HepG2 (cell line): ENCODE results near the gene GUCY2F. TPM values are rescaled to one million over a fixed set of nuclear protein-coding genes. Genes with fewer than 3 reads are reported as not detected.

Source experiments
- BATF2 ChIP-seq: sonication (generic); formaldehyde crosslinking; IDR thresholded peaks from 2 replicates; pipeline ENCODE4 v1.8.0; 2022; ENCODE audit warnings: mild to moderate bottlenecking, missing genetic modification reagents, moderate library complexity
- ELF3 ChIP-seq: IDR thresholded peaks from 2 replicates; pipeline ENCODE4 v1.6.1; 2016; ENCODE audit warnings: missing genetic modification reagents, missing compliant biosample characterization
- ELF4 ChIP-seq: sonication (generic); formaldehyde crosslinking; IDR thresholded peaks from 2 replicates; pipeline ENCODE4 v1.5.0; 2020; ENCODE audit warnings: missing genetic modification reagents, mild to moderate bottlenecking, moderate library complexity, borderline replicate concordance
- GTF3A ChIP-seq: sonication (generic); formaldehyde crosslinking; conservative IDR thresholded peaks from 2 replicates; pipeline ENCODE4 v1.4.0; 2020; ENCODE audit warnings: mild to moderate bottlenecking, missing genetic modification reagents
- HMGXB4 ChIP-seq, 2 experiments: sonication (generic) in 1 of 2; formaldehyde crosslinking in 1 of 2; IDR thresholded peaks; 2 replicates each; pipeline versions ENCODE4 v1.4.0 to v1.6.1; 2018 to 2020; ENCODE audit warnings: missing genetic modification reagents in 2 of 2, borderline replicate concordance in 1 of 2, low read depth in 1 of 2, mild to moderate bottlenecking in 1 of 2, missing biosample characterization in 1 of 2
- KLF11 ChIP-seq: IDR thresholded peaks from 2 replicates; pipeline ENCODE4 v1.6.1; 2016; ENCODE audit warnings: missing compliant biosample characterization
- PHF21A ChIP-seq: sonication (generic); formaldehyde crosslinking; IDR thresholded peaks from 2 replicates; pipeline ENCODE4 v1.5.0; 2020; ENCODE audit warnings: mild to moderate bottlenecking, missing genetic modification reagents
- RARA ChIP-seq: IDR thresholded peaks from 2 replicates; pipeline ENCODE4 v1.6.1; 2016; ENCODE audit warnings: missing genetic modification reagents, missing compliant biosample characterization
- SMC3 ChIP-seq: IDR thresholded peaks from 2 replicates; pipeline ENCODE4 v1.6.1; 2011; ENCODE audit warnings: low read length, improper control_type of control experiment
- SOX13 ChIP-seq, 3 experiments: fragments of 450-650 bp in 1 of 3; sonication (generic) in 1 of 3; formaldehyde crosslinking in 1 of 3; IDR thresholded peaks in 2 of 3; conservative IDR thresholded peaks in 1 of 3; 2 replicates each; pipeline versions ENCODE4 v1.5.0 to v1.6.1; 2016 to 2020; ENCODE audit warnings: antibody characterized with exemption in 1 of 3, mild to moderate bottlenecking in 1 of 3, missing compliant biosample characterization in 1 of 3, missing genetic modification reagents in 1 of 3, moderate library complexity in 1 of 3
- SRF ChIP-seq: IDR thresholded peaks from 2 replicates; pipeline ENCODE4 v1.6.1; 2011; ENCODE audit warnings: mild to moderate bottlenecking, low read depth, low read length, moderate library complexity
- TSC22D2 ChIP-seq: sonication (generic); formaldehyde crosslinking; IDR thresholded peaks from 2 replicates; pipeline ENCODE4 v1.5.1; 2020; ENCODE audit warnings: missing genetic modification reagents, mild to moderate bottlenecking, borderline replicate concordance
- XRCC5 ChIP-seq: fragments of 200-400 bp; formaldehyde crosslinking; optimal IDR thresholded peaks from 2 replicates; pipeline ENCODE3; 2017; ENCODE audit warnings: mild to moderate bottlenecking, low read length
- ZNF160 ChIP-seq: sonication (generic); formaldehyde crosslinking; IDR thresholded peaks from 2 replicates; pipeline ENCODE4 v1.8.0; 2022; ENCODE audit warnings: mild to moderate bottlenecking, inconsistent platforms, missing genetic modification reagents
- ZNF501 ChIP-seq: sonication (generic); formaldehyde crosslinking; IDR thresholded peaks from 2 replicates; pipeline ENCODE4 v1.5.1; 2020; ENCODE audit warnings: mild to moderate bottlenecking, moderate library complexity, missing genetic modification reagents
- ZNF558 ChIP-seq: sonication (generic); formaldehyde crosslinking; IDR thresholded peaks from 2 replicates; pipeline ENCODE4 v1.9.0; 2022; ENCODE audit warnings: mild to moderate bottlenecking, missing genetic modification reagents, borderline replicate concordance
- ZSCAN22 ChIP-seq: sonication (generic); formaldehyde crosslinking; IDR thresholded peaks from 2 replicates; pipeline ENCODE4 v1.4.0; 2020; ENCODE audit warnings: mild to moderate bottlenecking, missing genetic modification reagents
- polyA plus RNA-seq, 8 experiments: library from polyadenylated mRNA; depleted of rRNA in 3 of 8; stranded (reverse) in 7 of 8; unstranded in 1 of 8; fragments of >200 nt; fragmentation: Illumina TruSeq in 4 of 8; extraction: Trizol in 4 of 8; gene quantifications; 2 replicates each; pipeline versions ENCODE4 v1.2.1 to v1.2.3, GENCODE V29; 2011 to 2016; ENCODE audit warnings: low read depth in 4 of 8, missing spikeins in 1 of 8, mixed read lengths in 1 of 8; ENCODE audit not compliant: insufficient read depth in 1 of 8
- total RNA-seq, 5 experiments: library from RNA; depleted of rRNA; stranded (reverse); fragments of >200 nt; fragmentation: Illumina TruSeq; extraction: Trizol; gene quantifications; 2 replicates each; pipeline ENCODE4 v1.2.3, GENCODE V29; 2016; ENCODE audit warnings: low read depth in 1 of 5
- TF ChIP-seq, protein P1 (sequence below): sonication (generic); formaldehyde crosslinking; IDR thresholded peaks from 2 replicates; pipeline ENCODE4 v1.8.0; 2022; ENCODE audit warnings: mild to moderate bottlenecking, missing genetic modification reagents
- TF ChIP-seq, protein P2 (sequence below): sonication (generic); IDR thresholded peaks from 2 replicates; pipeline ENCODE4 v1.6.1; 2016; ENCODE audit warnings: low read depth, borderline replicate concordance

The GUCY2F gene
- total and polyA plus RNA-seq, 2 of the 13 experiments (the other 11 are each of a cell fraction or from before 2014, with no cell fraction given): 0.03 TPM; not detected in 1

- TF ChIP-seq RARA (no peak), KLF11 (CRISPR knock-in tag) (no peak), HMGXB4 (CRISPR knock-in tag; IDR thresholded peaks at IDR 0.05; ENCODE audit: borderline replicate concordance in 1 of 2, low read depth in 1 of 2) (peak; percentile 32 to 40; a peak in 1 of 4 replicates), BATF2 (CRISPR knock-in tag) (no peak), TSC22D2 (no peak), GTF3A (CRISPR knock-in tag) (no peak), SRF (no peak), ZSCAN22 (no peak), ELF3 (CRISPR knock-in tag) (0 out of 2 replicates have a peak, but pooled peaks have one; percentile 11), PHF21A (CRISPR knock-in tag) (0 out of 2 replicates have a peak, but pooled peaks have one; percentile 17), SMC3 (peak; percentile 28; the same call in 1 of the 2 replicates), ZNF558 (CRISPR knock-in tag) (no peak), SOX13 (IDR thresholded peaks at IDR 0.05) (no peak), SOX13 (CRISPR knock-in tag; conservative IDR thresholded peaks at IDR 0.05 in 1 of 2, IDR thresholded peaks at IDR 0.05 in 1 of 2) (no peak), ELF4 (CRISPR knock-in tag) (no peak), ZNF501 (peak; percentile 35; the same call in 1 of the 2 replicates), ZNF160 (CRISPR knock-in tag) (no peak), XRCC5 (peak; percentile 19)
- TF ChIP-seq, protein P1, sequence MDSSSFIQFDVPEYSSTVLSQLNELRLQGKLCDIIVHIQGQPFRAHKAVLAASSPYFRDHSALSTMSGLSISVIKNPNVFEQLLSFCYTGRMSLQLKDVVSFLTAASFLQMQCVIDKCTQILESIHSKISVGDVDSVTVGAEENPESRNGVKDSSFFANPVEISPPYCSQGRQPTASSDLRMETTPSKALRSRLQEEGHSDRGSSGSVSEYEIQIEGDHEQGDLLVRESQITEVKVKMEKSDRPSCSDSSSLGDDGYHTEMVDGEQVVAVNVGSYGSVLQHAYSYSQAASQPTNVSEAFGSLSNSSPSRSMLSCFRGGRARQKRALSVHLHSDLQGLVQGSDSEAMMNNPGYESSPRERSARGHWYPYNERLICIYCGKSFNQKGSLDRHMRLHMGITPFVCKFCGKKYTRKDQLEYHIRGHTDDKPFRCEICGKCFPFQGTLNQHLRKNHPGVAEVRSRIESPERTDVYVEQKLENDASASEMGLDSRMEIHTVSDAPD (CRISPR knock-in tag): no peak
- TF ChIP-seq, protein P2, sequence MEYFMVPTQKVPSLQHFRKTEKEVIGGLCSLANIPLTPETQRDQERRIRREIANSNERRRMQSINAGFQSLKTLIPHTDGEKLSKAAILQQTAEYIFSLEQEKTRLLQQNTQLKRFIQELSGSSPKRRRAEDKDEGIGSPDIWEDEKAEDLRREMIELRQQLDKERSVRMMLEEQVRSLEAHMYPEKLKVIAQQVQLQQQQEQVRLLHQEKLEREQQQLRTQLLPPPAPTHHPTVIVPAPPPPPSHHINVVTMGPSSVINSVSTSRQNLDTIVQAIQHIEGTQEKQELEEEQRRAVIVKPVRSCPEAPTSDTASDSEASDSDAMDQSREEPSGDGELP: peak; percentile 43; the same call in 1 of the 2 replicates
These were observed 6.6 kb downstream of the GUCY2F start (continued) for GRCh38 chrX:109475174-109475891.
